Neuronal stem cell (in vitro differentiated cells): ENCODE measurements around the gene RAPGEFL1. TPM values are rescaled to one million over a fixed set of nuclear protein-coding genes. Genes with fewer than 3 reads are reported as not detected.

Experiments used
- DNase-seq: peaks from one replicate; pipeline ENCODE4 v3.0.0-alpha.2; 2013; ENCODE audit warnings: low spot score
- H2AFZ ChIP-seq: one replicate; pipeline ENCODE4 v1.6.1; 2013; ENCODE audit warnings: mild to moderate bottlenecking, low read length, inconsistent platforms
- H2AK5ac ChIP-seq: 2 replicates; pipeline ENCODE4 v1.6.1; 2013; ENCODE audit warnings: low read depth, mild to moderate bottlenecking, inconsistent platforms, low read length, moderate library complexity, mixed read lengths
- H2BK120ac ChIP-seq: 2 replicates; pipeline ENCODE4 v1.6.1; 2013; ENCODE audit warnings: low read depth, mild to moderate bottlenecking, inconsistent platforms, low read length, moderate library complexity, mixed read lengths
- H2BK12ac ChIP-seq: one replicate; pipeline ENCODE4 v1.6.1; 2013; ENCODE audit warnings: low read length, inconsistent platforms
- H2BK15ac ChIP-seq: 2 replicates; pipeline ENCODE4 v1.6.1; 2013; ENCODE audit warnings: mild to moderate bottlenecking, low read length, inconsistent platforms, mixed read lengths
- H2BK5ac ChIP-seq: one replicate; pipeline ENCODE4 v1.6.1; 2013; ENCODE audit warnings: inconsistent platforms, mild to moderate bottlenecking, low read length, moderate library complexity
- H3K14ac ChIP-seq: one replicate; pipeline ENCODE4 v1.6.1; 2013; ENCODE audit warnings: low read length, inconsistent platforms
- H3K18ac ChIP-seq: 2 replicates; pipeline ENCODE4 v1.6.1; 2013; ENCODE audit warnings: low read length, inconsistent platforms
- H3K23ac ChIP-seq: 2 replicates; pipeline ENCODE4 v1.6.1; 2013; ENCODE audit warnings: low read depth, mild to moderate bottlenecking, mixed read lengths, low read length, inconsistent platforms; ENCODE audit not compliant: poor library complexity
- H3K27ac ChIP-seq: replicated peaks from 3 replicates; pipeline ENCODE4 v1.5.1; 2013; ENCODE audit warnings: low read length, inconsistent platforms
- H3K27me3 ChIP-seq, 3 experiments: 2 replicates each; pipeline ENCODE4 v1.6.1; 2013; ENCODE audit warnings: low read length in 3 of 3, mild to moderate bottlenecking in 2 of 3, inconsistent platforms in 1 of 3, low read depth in 1 of 3, mixed read lengths in 1 of 3, moderate library complexity in 1 of 3; ENCODE audit not compliant: control insufficient read depth in 3 of 3, insufficient read depth in 3 of 3
- H3K36me3 ChIP-seq, 2 donors: replicated peaks in 1 of 2; 2 replicates each; pipeline ENCODE4 v1.6.1; 2013; ENCODE audit warnings: low read length in 2 of 2; ENCODE audit not compliant: control insufficient read depth in 2 of 2, insufficient read depth in 2 of 2
- H3K4ac ChIP-seq: 2 replicates; pipeline ENCODE4 v1.6.1; 2013; ENCODE audit warnings: inconsistent platforms, mild to moderate bottlenecking, low read length, moderate library complexity
- H3K4me1 ChIP-seq, 2 donors: 1 replicate in 1 of 2; 2 replicates in 1 of 2; pipeline ENCODE4 v1.6.1; 2013; ENCODE audit warnings: low read length in 2 of 2, low read depth in 1 of 2; ENCODE audit not compliant: control insufficient read depth in 2 of 2, insufficient read depth in 1 of 2
- H3K4me2 ChIP-seq: one replicate; pipeline ENCODE4 v1.6.1; 2013; ENCODE audit warnings: mild to moderate bottlenecking, low read length, inconsistent platforms; ENCODE audit not compliant: insufficient read depth, poor library complexity, severe bottlenecking
- H3K4me3 ChIP-seq, 2 donors: 2 replicates each; pipeline ENCODE4 v1.5.1; 2013; ENCODE audit warnings: low read length in 2 of 2, mild to moderate bottlenecking in 2 of 2, inconsistent platforms in 1 of 2, moderate library complexity in 1 of 2
- H3K79me1 ChIP-seq: one replicate; pipeline ENCODE4 v1.6.1; 2013; ENCODE audit warnings: low read depth, mild to moderate bottlenecking, inconsistent platforms, low read length, moderate library complexity
- H3K9ac ChIP-seq: one replicate; pipeline ENCODE4 v1.6.1; 2013; ENCODE audit warnings: mild to moderate bottlenecking, low read depth, low read length, inconsistent platforms; ENCODE audit not compliant: poor library complexity
- H3K9me3 ChIP-seq, 2 donors: replicated peaks in 1 of 2; 2 replicates each; pipeline versions ENCODE3 to v1.6.1; 2013; ENCODE audit warnings: low read length in 2 of 2, mild to moderate bottlenecking in 2 of 2, inconsistent platforms in 1 of 2, low read depth in 1 of 2, mixed read lengths in 1 of 2, moderate library complexity in 1 of 2; ENCODE audit not compliant: control insufficient read depth in 2 of 2, insufficient read depth in 1 of 2
- H4K8ac ChIP-seq: one replicate; pipeline ENCODE4 v1.6.1; 2013; ENCODE audit warnings: low read depth, mild to moderate bottlenecking, inconsistent platforms, low read length, moderate library complexity
- H4K91ac ChIP-seq: one replicate; pipeline ENCODE4 v1.6.1; 2013; ENCODE audit warnings: low read length, low read depth, mild to moderate bottlenecking, inconsistent platforms; ENCODE audit not compliant: poor library complexity
- WGBS, 2 donors: extraction: QIAGEN DNeasy Blood & Tissue Kit; methylation state at CpG; one replicate each; pipeline ENCODE4 v1.1.7; 2013; ENCODE audit warnings: missing lambda C conversion rate in 2 of 2, mixed read lengths in 1 of 2; ENCODE audit not compliant: insufficient read length in 2 of 2, insufficient replicate concordance in 1 of 2; ENCODE audit errors: extremely low coverage in 2 of 2; 5-methylcytosine and 5-hydroxymethylcytosine counted together
- small RNA-seq: library from polyadenylated mRNA; stranded (forward); fragments of <200 nt; extraction: miRNeasy Mini kit (QIAGEN cat#:217004); gene quantifications from one replicate; pipeline ENCODE3, GENCODE V24; 2013; ENCODE audit not compliant: insufficient read depth

Gene RAPGEFL1

GRCh38 chr17:40244255-40244654, 67.0 kb downstream of the RAPGEFL1 start:
- no peak overlapping the region for H3K4ac ChIP-seq
- no peak overlapping the region for H2AK5ac ChIP-seq
- H3K4me2 ChIP-seq, result no peak overlapping the region
- no peak overlapping the region for H3K27ac ChIP-seq
- no peak overlapping the region for H2BK5ac ChIP-seq
- peaks cover 0 to 6% of the 10 kb centered on the region in 2 donors for H3K4me1 ChIP-seq
- no peak overlapping the region for H2BK120ac ChIP-seq
- no peak overlapping the region for H3K14ac ChIP-seq
- no peak overlapping the region for H3K9ac ChIP-seq
- no peak overlapping the region for H3K4me3 ChIP-seq
- no peaks in the 10 kb centered on the region for H3K9me3 ChIP-seq
- H2BK15ac ChIP-seq, result no peak overlapping the region
- H3K18ac ChIP-seq, result no peak overlapping the region
- no peak overlapping the region for H4K8ac ChIP-seq
- H3K36me3 ChIP-seq, result no peaks in the 10 kb centered on the region
- H3K23ac ChIP-seq, result no peak overlapping the region
- no peak for DNase-seq
- H4K91ac ChIP-seq, result no peak overlapping the region
- WGBS, 2 donors, result no CpG with 5 or more reads among the region's 4 CpGs
- H3K27me3 ChIP-seq, result no peaks in the 10 kb centered on the region
- no peak overlapping the region for H2BK12ac ChIP-seq
- no peak overlapping the region for H2AFZ ChIP-seq
- H3K79me1 ChIP-seq, result peaks cover 4% of the 10 kb centered on the region

Small RNAs within 50 kb of the gene (small RNA-seq; reads per million reads assigned to genes)
- gene MIR6867, result not detected
